ENCODE results near the gene CCDC91. TPM values are rescaled to one million over a fixed set of nuclear protein-coding genes. Genes with fewer than 3 reads are reported as not detected.

Gene CCDC91
- total RNA-seq, 2 experiments from 2014 or later: 52.9 to 55.3 TPM

- DNase-seq (no peak), ATAC-seq (ENCODE audit: poor library complexity) (no peak)
- H3K27me3 ChIP-seq (ENCODE audit: control insufficient read depth in 1 of 2, insufficient read depth in 2 of 2, low read length in 2 of 2): no peaks in the 10 kb centered on the region
- CTCF ChIA-PET: no interaction called here
- Mint-ChIP-seq H3K9me3 (no peaks in the 10 kb centered on the region), H3K27me3 (peaks cover 8% of the 10 kb centered on the region), H3K27ac (no peak overlapping the region), H3K4me3 (no peak overlapping the region), H3K36me3 (ENCODE audit: low read depth) (no peaks in the 10 kb centered on the region), H3K4me1 (ENCODE audit: low read depth) (no peaks in the 10 kb centered on the region)
- H3K4me1 ChIP-seq (ENCODE audit: insufficient read depth, low read length): no peaks in the 10 kb centered on the region
- no peak overlapping the region for H3K27ac ChIP-seq (ENCODE audit: low read depth in 1 of 2, low read length in 2 of 2)
- POLR2A ChIA-PET: no interaction called here
- H3K9me3 ChIP-seq (ENCODE audit: control insufficient read depth in 1 of 2, insufficient read depth in 1 of 2, low read length in 2 of 2): no peaks in the 10 kb centered on the region
- H3K36me3 ChIP-seq (ENCODE audit: insufficient read depth, low read length): no peaks in the 10 kb centered on the region
- intact Hi-C loops (cut with DNase I, micrococcal nuclease): no loop called here
- H3K4me3 ChIP-seq (ENCODE audit: low read length): no peak overlapping the region
- TF ChIP-seq, protein P1, sequence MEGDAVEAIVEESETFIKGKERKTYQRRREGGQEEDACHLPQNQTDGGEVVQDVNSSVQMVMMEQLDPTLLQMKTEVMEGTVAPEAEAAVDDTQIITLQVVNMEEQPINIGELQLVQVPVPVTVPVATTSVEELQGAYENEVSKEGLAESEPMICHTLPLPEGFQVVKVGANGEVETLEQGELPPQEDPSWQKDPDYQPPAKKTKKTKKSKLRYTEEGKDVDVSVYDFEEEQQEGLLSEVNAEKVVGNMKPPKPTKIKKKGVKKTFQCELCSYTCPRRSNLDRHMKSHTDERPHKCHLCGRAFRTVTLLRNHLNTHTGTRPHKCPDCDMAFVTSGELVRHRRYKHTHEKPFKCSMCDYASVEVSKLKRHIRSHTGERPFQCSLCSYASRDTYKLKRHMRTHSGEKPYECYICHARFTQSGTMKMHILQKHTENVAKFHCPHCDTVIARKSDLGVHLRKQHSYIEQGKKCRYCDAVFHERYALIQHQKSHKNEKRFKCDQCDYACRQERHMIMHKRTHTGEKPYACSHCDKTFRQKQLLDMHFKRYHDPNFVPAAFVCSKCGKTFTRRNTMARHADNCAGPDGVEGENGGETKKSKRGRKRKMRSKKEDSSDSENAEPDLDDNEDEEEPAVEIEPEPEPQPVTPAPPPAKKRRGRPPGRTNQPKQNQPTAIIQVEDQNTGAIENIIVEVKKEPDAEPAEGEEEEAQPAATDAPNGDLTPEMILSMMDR (IDR thresholded peaks at IDR 0.05): no peak
These were observed 45.0 kb upstream of the CCDC91 start for GRCh38 chr12:28145216-28145615.

DNA sequence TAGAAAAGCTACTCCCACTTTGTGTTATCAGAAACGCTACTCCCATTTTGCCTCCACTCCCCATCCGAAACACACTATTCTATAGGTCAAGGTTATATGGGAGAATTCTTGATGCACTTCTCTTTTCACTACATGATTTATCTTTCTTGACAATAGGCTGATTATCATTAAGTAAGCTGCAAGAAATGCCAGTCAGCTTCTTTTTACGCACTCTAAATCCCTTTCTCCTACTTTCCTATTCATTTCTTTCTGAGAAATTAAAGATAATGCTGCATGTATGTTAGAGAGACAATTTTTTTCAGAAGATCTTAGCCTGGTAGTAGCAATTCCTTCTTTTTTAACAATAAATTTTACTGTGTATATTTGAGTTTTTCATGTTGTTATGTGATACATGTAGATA lies 41.0 kb upstream of the CCDC91 start:
- POLR2A ChIA-PET: no interaction called here
- intact Hi-C loops (cut with DNase I, micrococcal nuclease): no loop called here
- no peak for ATAC-seq (ENCODE audit: poor library complexity)
- Histone ChIP-seq H3K4me3 (ENCODE audit: low read length) (no peak overlapping the region), H3K9me3 (ENCODE audit: control insufficient read depth in 1 of 2, insufficient read depth in 1 of 2, low read length in 2 of 2) (no peaks in the 10 kb centered on the region), H3K4me1 (ENCODE audit: insufficient read depth, low read length) (no peaks in the 10 kb centered on the region), H3K27me3 (ENCODE audit: control insufficient read depth in 1 of 2, insufficient read depth in 2 of 2, low read length in 2 of 2) (no peaks in the 10 kb centered on the region), H3K36me3 (ENCODE audit: insufficient read depth, low read length) (no peaks in the 10 kb centered on the region), H3K27ac (ENCODE audit: low read depth in 1 of 2, low read length in 2 of 2) (no peak overlapping the region)
- Mint-ChIP-seq H3K4me3 (no peak overlapping the region), H3K36me3 (ENCODE audit: low read depth) (no peaks in the 10 kb centered on the region), H3K27me3 (no peaks in the 10 kb centered on the region), H3K27ac (no peak overlapping the region), H3K4me1 (ENCODE audit: low read depth) (no peaks in the 10 kb centered on the region), H3K9me3 (peaks cover 5% of the 10 kb centered on the region)
- no peak for DNase-seq
- CTCF ChIA-PET: no interaction called here
- TF ChIP-seq, protein P1 (IDR thresholded peaks at IDR 0.05): no peak

GRCh38 chr12:28156362-28156761 lies 33.9 kb upstream of the CCDC91 start:
- intact Hi-C loops (cut with DNase I, micrococcal nuclease): no loop called here
- H3K4me3 Mint-ChIP-seq: no peak overlapping the region
- no peaks in the 10 kb centered on the region for H3K4me1 Mint-ChIP-seq (ENCODE audit: low read depth)
- no peaks in the 10 kb centered on the region for H3K36me3 Mint-ChIP-seq (ENCODE audit: low read depth)
- ChIA-PET CTCF (no interaction called here), POLR2A (interaction anchor here (0.7 kb wide), 1 partner anchor 76 kb away, joined by 3 read pairs; no protein-coding TSS in a partner anchor)
- no peak overlapping the region for H3K4me3 ChIP-seq (ENCODE audit: low read length)
- no peak overlapping the region for H3K27ac Mint-ChIP-seq
- TF ChIP-seq, protein P1 (IDR thresholded peaks at IDR 0.05): no peak
- no peaks in the 10 kb centered on the region for H3K4me1 ChIP-seq (ENCODE audit: insufficient read depth, low read length)
- peaks cover 2% of the 10 kb centered on the region for H3K9me3 Mint-ChIP-seq
- H3K27ac ChIP-seq (ENCODE audit: low read depth in 1 of 2, low read length in 2 of 2): no peak overlapping the region
- DNase-seq (no peak), ATAC-seq (ENCODE audit: poor library complexity) (no peak)
- H3K9me3 ChIP-seq (ENCODE audit: control insufficient read depth in 1 of 2, insufficient read depth in 1 of 2, low read length in 2 of 2): no peaks in the 10 kb centered on the region
- H3K27me3 Mint-ChIP-seq: no peaks in the 10 kb centered on the region
- H3K27me3 ChIP-seq (ENCODE audit: control insufficient read depth in 1 of 2, insufficient read depth in 2 of 2, low read length in 2 of 2): no peaks in the 10 kb centered on the region
- H3K36me3 ChIP-seq (ENCODE audit: insufficient read depth, low read length): no peaks in the 10 kb centered on the region
